ENCODE results near the gene IGSF23.
A peak's percentile ranks its signal among the peaks of the same experiment; 100 is the strongest.

IGSF23 gene

DNA sequence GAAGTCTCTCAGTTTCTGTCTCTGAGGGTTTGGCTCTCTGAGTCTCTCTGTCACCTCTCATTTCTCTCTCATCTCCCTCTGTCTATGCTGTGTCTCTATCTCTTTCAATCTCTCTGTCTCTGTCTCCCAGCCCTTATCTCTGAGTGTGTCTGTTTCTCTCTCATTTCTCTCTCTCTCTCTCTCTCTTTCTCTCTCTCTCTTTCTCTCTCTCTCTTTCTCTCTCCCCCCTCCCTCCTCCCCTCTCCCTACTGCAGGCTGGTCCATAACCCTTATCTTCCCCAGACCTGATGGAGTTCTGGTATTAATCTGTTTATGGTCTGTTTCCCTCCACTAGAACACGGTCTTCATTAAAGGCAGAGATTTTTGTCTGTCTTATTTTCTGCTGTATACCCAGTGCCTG lies 29.0 kb downstream of the IGSF23 start:
- DNase-seq, result no peak

DNA sequence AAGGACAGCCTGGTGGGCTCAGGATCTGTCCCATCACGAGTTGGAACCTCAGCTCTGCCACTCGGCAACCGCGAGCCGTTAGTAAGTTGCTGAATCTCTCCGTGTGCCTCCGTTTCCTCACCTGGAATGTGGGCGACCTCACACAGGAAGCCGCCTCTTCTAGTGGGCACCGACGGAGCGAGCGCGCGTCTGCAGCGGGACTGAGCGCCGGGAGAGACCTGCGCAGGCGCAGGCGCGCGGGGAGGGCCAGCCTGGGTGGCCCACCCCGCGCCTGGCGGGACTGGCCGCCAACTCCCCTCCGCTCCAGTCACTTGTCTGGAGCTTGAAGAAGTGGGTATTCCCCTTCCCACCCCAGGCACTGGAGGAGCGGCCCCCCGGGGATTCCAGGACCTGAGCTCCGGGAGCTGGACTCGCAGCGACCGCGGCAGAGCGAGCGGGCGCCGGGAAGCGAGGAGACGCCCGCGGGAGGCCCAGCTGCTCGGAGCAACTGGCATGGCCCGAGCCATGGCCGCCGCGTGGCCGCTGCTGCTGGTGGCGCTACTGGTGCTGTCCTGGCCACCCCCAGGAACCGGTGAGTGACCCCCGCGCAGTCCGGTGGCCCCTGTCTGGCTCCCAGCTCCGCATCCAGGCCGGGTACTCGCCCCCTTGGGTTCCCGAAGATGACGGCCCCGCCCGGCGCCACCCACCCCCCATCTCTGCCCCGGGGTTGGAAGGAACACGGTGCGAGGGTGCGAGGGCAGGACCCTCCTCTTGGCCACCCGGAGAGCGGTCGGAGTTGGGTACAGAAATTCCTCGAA lies 30.4 kb downstream of the IGSF23 start, which contains the start of gene PVR:
PVR (plus strand) TSS at position 306 of the 797 bp plus-strand sequence; CDS start at position 493, 187 bp downstream.
- DNase-seq, result peak; percentile 39

DNA sequence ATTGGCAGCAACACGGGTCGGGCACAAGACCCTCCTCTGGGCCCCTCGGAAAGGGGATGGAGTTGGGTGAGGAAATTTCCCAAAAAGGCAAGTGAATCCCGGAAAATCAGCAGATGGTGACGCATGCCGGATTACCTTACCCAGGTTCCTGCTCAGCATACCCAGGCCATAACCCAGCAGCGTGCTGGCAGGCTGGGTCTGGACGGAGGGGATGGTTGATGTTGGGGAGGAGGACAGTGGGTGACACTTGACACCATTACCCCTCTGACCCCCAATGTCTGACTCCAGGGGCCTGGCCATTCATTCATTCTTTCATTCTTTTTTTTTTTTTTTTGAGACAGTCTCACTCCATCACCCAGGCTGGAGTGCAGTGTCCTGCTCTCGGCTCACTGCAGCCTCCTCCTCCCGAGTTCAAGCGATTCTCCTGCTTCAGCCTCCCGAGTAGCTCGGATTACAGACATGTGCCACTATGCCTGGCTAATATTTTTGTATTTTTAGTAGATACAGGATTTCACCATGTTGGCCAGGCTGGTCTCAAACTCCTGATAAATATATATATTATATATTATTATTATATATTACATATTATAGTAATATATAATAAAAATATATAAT lies 31.1 kb downstream of the IGSF23 start:
- no peak for DNase-seq

- DNase-seq, result no peak
These were observed 32.2 kb downstream of the IGSF23 start for GRCh38 chr19:44645407-44646048.

- DNase-seq, result no peak
These were observed 32.7 kb downstream of the IGSF23 start for GRCh38 chr19:44646049-44646416.

DNA sequence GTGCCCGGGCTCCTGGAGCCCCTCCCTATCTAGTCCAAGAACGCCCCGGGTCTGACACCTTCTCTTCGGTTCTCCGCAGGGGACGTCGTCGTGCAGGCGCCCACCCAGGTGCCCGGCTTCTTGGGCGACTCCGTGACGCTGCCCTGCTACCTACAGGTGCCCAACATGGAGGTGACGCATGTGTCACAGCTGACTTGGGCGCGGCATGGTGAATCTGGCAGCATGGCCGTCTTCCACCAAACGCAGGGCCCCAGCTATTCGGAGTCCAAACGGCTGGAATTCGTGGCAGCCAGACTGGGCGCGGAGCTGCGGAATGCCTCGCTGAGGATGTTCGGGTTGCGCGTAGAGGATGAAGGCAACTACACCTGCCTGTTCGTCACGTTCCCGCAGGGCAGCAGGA lies 33.8 kb downstream of the IGSF23 start:
- no peak for DNase-seq

GRCh38 chr19:44648631-44649251 lies 35.4 kb downstream of the IGSF23 start:
- DNase-seq, result no peak

- DNase-seq, result no peak
These were observed 36.3 kb downstream of the IGSF23 start for GRCh38 chr19:44649578-44650145.

DNA sequence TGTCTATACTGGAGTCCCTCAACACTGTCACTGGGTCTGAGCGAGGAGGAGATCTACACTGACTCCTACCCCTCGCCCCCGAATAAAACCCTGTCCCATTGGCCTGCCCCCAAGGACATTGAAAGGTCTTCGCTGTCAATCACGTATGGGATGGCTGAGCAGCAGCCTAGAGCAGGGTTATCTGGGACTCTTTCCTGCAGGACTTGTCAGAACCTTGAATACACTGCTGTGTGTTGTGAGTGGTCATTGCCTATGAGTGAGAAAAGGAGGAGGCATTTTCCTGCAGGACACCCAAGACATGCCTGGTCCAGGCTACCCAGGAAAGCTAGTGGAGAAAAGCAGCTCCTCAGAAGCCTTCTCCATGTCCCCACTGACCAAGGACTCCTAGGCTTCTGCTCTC lies 40.0 kb downstream of the IGSF23 start:
- DNase-seq, result no peak

- peak; percentile 67 for DNase-seq
These were observed 40.8 kb downstream of the IGSF23 start for GRCh38 chr19:44653977-44654774.

- DNase-seq, result peak; percentile 72
These were observed 44.0 kb downstream of the IGSF23 start for GRCh38 chr19:44657211-44657921.

GRCh38 chr19:44658069-44658733 lies 44.8 kb downstream of the IGSF23 start:
- no peak for DNase-seq

DNA sequence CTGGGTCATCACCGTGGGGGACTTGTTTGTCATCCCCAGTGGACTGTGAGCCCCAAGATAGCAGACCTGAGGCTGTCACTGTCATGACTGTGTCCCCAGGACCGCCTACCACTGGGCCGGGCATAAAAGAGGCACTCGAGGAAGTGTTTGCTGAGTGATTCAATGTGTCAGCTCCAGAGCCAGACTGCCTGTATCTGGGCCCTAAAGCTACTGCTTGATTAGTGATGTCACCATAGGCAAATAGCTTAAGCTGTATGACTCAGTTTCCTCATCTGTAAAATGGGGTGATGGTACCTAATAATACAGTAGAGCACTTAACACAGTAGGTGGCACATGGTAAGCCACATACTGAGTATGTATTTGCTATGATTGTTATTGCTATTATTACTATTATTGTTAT lies 46.7 kb downstream of the IGSF23 start:
- DNase-seq, result no peak

DNA sequence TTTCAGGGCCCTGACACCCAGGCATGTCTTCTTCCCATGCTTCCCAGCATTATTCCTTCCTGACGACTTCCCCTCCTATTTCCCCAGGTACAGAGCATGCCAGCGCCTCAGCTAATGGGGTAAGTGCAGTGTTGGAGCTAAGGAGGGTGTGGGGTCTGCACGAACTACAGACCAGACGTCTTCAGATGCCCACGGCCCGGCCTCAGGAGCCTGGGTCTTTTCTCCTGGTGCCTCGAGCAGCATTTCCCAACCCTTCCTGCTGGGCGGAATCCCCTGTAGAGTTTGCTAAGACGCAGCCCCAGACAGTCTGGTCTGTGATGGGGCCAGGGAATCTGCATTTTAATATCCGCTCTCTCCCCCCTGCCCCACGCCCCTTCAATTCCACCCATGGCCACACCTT lies 47.8 kb downstream of the IGSF23 start:
- DNase-seq, result no peak

GRCh38 chr19:44661904-44662303 lies 48.5 kb downstream of the IGSF23 start:
- no peak for DNase-seq

- no peak for DNase-seq
These were observed 49.5 kb downstream of the IGSF23 start for GRCh38 chr19:44662691-44663385.

DNA sequence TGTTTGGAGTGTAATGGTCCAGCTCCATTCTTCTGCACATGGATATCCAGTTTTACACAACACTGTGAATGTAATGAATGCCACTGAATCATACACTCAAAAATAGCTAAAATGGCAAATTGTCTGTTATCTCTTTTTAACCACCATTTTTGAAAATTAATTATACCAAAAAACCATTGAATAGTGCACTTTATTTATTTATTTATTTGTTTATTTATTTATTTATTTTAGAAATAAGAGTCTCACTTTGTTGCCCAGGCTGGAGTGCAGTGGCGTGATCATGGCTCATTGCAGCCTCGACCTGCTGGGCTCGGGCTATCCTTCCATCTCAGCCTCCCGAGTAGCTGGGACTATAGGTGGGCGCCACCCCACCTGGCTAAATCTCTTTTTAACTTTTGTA lies 50.6 kb downstream of the IGSF23 start:
- no peak for DNase-seq

- no peak for DNase-seq
These were observed 51.6 kb downstream of the IGSF23 start for GRCh38 chr19:44664976-44665375.

DNA sequence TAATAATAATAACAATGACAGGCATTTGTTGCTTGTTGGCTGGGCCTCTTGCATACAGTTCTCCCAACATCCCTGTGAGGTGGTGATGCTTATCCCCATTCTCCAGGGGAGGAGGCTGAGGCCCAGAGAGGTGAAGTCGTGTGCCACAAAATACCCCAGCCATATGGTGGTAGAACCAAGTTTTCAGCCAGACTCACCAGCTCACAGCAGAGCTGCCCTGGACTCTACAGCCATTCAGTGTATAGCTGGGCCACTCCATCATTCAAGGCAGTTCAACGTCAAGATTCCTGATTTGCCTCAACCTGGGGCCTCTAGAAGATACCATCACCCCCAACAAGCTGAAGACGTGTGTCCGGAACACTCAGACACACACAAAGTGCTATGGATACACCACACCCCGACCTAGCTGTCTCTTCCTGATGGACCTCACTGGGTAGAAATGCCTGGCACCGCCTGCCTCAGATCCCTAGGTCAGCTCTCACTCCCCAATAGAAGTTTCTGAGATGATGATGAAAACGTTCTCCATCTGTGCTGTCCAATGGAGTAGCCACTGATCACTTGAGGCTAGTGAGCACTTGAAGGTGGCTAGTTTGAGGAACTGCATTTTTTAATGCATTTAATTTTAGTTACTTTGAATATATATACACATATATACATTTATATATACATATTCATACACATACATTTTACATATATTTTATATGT lies 53.6 kb downstream of the IGSF23 start:
- DNase-seq, result no peak

All from CD4-positive, alpha-beta T cell treated with Interleukin-17A for 4 hours (primary cell).